GM19395 (cell line): ENCODE data around the gene GPR132.
"Not testable (repeated sequence)": the region's sequence is repeated elsewhere in the genome, so short reads cannot be mapped to it uniquely, and the experiment has no call there.

Experiments
- ATAC-seq: cut with Tn5 transposase; IDR thresholded peaks from one replicate; pipeline ENCODE4 v1.9.1; 2021; ENCODE audit warnings: mild to moderate bottlenecking, moderate library complexity; ENCODE audit not compliant: unreplicated experiment

Gene GPR132

GRCh38 chr14:105091517-105092170, 26.4 kb upstream of the GPR132 start:
- no peak for ATAC-seq

GRCh38 chr14:105091054-105091516, 25.9 kb upstream of the GPR132 start:
- ATAC-seq: no peak

- peak; percentile 45 for ATAC-seq
Measured at GRCh38 chr14:105090493-105091053, 25.3 kb upstream of the GPR132 start.

- ATAC-seq: no peak
Measured at GRCh38 chr14:105089746-105090492, 24.7 kb upstream of the GPR132 start.

GRCh38 chr14:105088812-105089745, 23.8 kb upstream of the GPR132 start:
- no peak for ATAC-seq

GRCh38 chr14:105087963-105088811, 23.0 kb upstream of the GPR132 start:
- ATAC-seq: no peak

GRCh38 chr14:105087308-105087962, 22.2 kb upstream of the GPR132 start:
- no peak for ATAC-seq

GRCh38 chr14:105086833-105087307, 21.6 kb upstream of the GPR132 start:
- peak; percentile 70 for ATAC-seq

GRCh38 chr14:105085766-105086165, 20.5 kb upstream of the GPR132 start:
- ATAC-seq: no peak

GRCh38 chr14:105084741-105085571, 19.7 kb upstream of the GPR132 start:
- no peak for ATAC-seq

GRCh38 chr14:105083926-105084685, 18.9 kb upstream of the GPR132 start:
- no peak for ATAC-seq

GRCh38 chr14:105082703-105083102, 17.5 kb upstream of the GPR132 start:
- ATAC-seq: no peak

- ATAC-seq: not testable (repeated sequence)
Measured at GRCh38 chr14:105081473-105081872, 16.2 kb upstream of the GPR132 start.

- ATAC-seq: no peak
Measured at GRCh38 chr14:105080161-105080560, 14.9 kb upstream of the GPR132 start.

GRCh38 chr14:105078294-105078693, 13.1 kb upstream of the GPR132 start:
- ATAC-seq: no peak

GRCh38 chr14:105077649-105077995, 12.4 kb upstream of the GPR132 start:
- no peak for ATAC-seq

GRCh38 chr14:105076805-105077648, 11.8 kb upstream of the GPR132 start:
- no peak for ATAC-seq
